A549 (cell line): ENCODE data around the gene FBXO31. TPM values are rescaled to one million over a fixed set of nuclear protein-coding genes. Genes with fewer than 3 reads are reported as not detected.
A peak's percentile ranks its signal among the peaks of the same experiment; 100 is the strongest.
"Not testable (repeated sequence)": the region's sequence is repeated elsewhere in the genome, so short reads cannot be mapped to it uniquely, and the experiment has no call there.

Experiments used
- ATAC-seq, 2 experiments: fragments of 200-7000 bp in 1 of 2; fragments of >200 bp in 1 of 2; cut with Nextera tagmentation in 1 of 2; cut with Tn5 transposase in 1 of 2; 3 replicates each; pipeline versions ENCODE4 v1.8.0 to v1.9.1; 2018 to 2020; ENCODE audit warnings: mild to moderate bottlenecking in 1 of 2, moderate library complexity in 1 of 2
- CTCF ChIA-PET: fragments of 300-600 bp; sonication (Branson Sonifier 250); formaldehyde crosslinking; extraction: SDS; loops from one replicate; lab custom pipeline; 2021; ENCODE audit warnings: antibody characterized with exemption, inconsistent platforms; lab: Yijun Ruan, JAX
- POLR2A ChIA-PET: fragments of 350-600 bp; formaldehyde crosslinking; extraction: SDS; loops from one replicate; lab custom pipeline; 2021; ENCODE audit warnings: antibody characterized with exemption, inconsistent platforms; lab: Yijun Ruan, JAX
- DNase-seq, 2 experiments: peaks; one replicate each; pipeline versions ENCODE4 v3.0.0 to v3.0.0-alpha.2; 2011 to 2016; ENCODE audit warnings: low read depth in 1 of 2, low spot score in 1 of 2
- FAIRE-seq: peaks from 2 replicates; lab custom pipeline; 2011; peaks lifted over from hg19 to GRCh38; lab: Jason Lieb, UNC
- H3K27ac ChIP-seq, 2 experiments: fragments of >200 bp; sonication (Bioruptor Twin); formaldehyde crosslinking; 3 replicates each; pipeline ENCODE4 v1.5.1; 2016 to 2017
- H3K4me1 ChIP-seq: fragments of >200 bp; sonication (Bioruptor Twin); formaldehyde crosslinking; 3 replicates; pipeline ENCODE4 v1.6.1; 2016
- H3K4me2 ChIP-seq: fragments of >200 bp; sonication (Bioruptor Twin); formaldehyde crosslinking; 3 replicates; pipeline ENCODE4 v1.6.1; 2016
- H3K4me3 ChIP-seq: fragments of >200 bp; sonication (Bioruptor Twin); formaldehyde crosslinking; 3 replicates; pipeline ENCODE4 v1.5.1; 2016
- H3K9me3 ChIP-seq: fragments of >200 bp; sonication (Bioruptor Twin); formaldehyde crosslinking; 3 replicates; pipeline ENCODE4 v1.6.1; 2016
- BHLHE40 ChIP-seq: IDR thresholded peaks from 2 replicates; pipeline ENCODE4 v1.6.1; 2012; ENCODE audit warnings: low read depth, low read length, inconsistent platforms
- CBX2 ChIP-seq: fragments of 200-600 bp; sonication (generic); IDR thresholded peaks from 2 replicates; pipeline ENCODE4 v1.6.1; 2016; ENCODE audit warnings: low read depth, mild to moderate bottlenecking, borderline replicate concordance
- CBX8 ChIP-seq: fragments of 200-600 bp; sonication (generic); IDR thresholded peaks from 2 replicates; pipeline ENCODE4 v1.6.1; 2016
- CEBPB ChIP-seq, 2 experiments: fragments of >200 bp in 1 of 2; sonication (Bioruptor Twin) in 1 of 2; formaldehyde crosslinking in 1 of 2; IDR thresholded peaks; 2 replicates each; pipeline ENCODE4 v1.6.1; 2012 to 2016
- CHD4 ChIP-seq: fragments of 200-600 bp; sonication (generic); IDR thresholded peaks from 2 replicates; pipeline ENCODE4 v1.6.1; 2016; ENCODE audit warnings: antibody characterized with exemption, mild to moderate bottlenecking, borderline replicate concordance
- E2F6 ChIP-seq: IDR thresholded peaks from 2 replicates; pipeline ENCODE4 v1.6.1; 2012; ENCODE audit warnings: low read depth, borderline replicate concordance
- EHF ChIP-seq: fragments of 250-450 bp; sonication (Bioruptor Pico); IDR thresholded peaks from 2 replicates; pipeline ENCODE4 v1.5.0; 2020; ENCODE audit warnings: mild to moderate bottlenecking
- FOSB ChIP-seq: fragments of 250-450 bp; sonication (Bioruptor Pico); IDR thresholded peaks from 2 replicates; pipeline ENCODE4 v1.5.0; 2020; ENCODE audit warnings: mild to moderate bottlenecking, moderate library complexity
- GATA3 ChIP-seq: IDR thresholded peaks from 2 replicates; pipeline ENCODE4 v1.6.1; 2012; ENCODE audit warnings: borderline replicate concordance
- HES2 ChIP-seq: fragments of >200 bp; sonication (Bioruptor Twin); formaldehyde crosslinking; IDR thresholded peaks from 2 replicates; pipeline ENCODE4 v1.6.1; 2016
- HEYL ChIP-seq: fragments of 250-450 bp; sonication (Bioruptor Pico); IDR thresholded peaks from 2 replicates; pipeline ENCODE4 v1.8.0; 2021; ENCODE audit warnings: mild to moderate bottlenecking, moderate library complexity
- HMGXB4 ChIP-seq: fragments of 250-450 bp; sonication (Bioruptor Pico); IDR thresholded peaks from 2 replicates; pipeline ENCODE4 v1.5.0; 2021; ENCODE audit warnings: mild to moderate bottlenecking, moderate library complexity, borderline replicate concordance
- HOXA7 ChIP-seq: fragments of 250-450 bp; sonication (Bioruptor Pico); IDR thresholded peaks from 2 replicates; pipeline ENCODE4 v1.5.0; 2020; ENCODE audit warnings: mild to moderate bottlenecking, moderate library complexity
- HOXB5 ChIP-seq: fragments of 250-450 bp; sonication (Bioruptor Pico); IDR thresholded peaks from 2 replicates; pipeline ENCODE4 v1.5.0; 2020; ENCODE audit warnings: mild to moderate bottlenecking, moderate library complexity
- KDM1A ChIP-seq: fragments of 200-600 bp; sonication (generic); IDR thresholded peaks from 2 replicates; pipeline ENCODE4 v1.6.1; 2016; ENCODE audit warnings: low read depth, mild to moderate bottlenecking
- KDM5A ChIP-seq: fragments of 200-600 bp; sonication (generic); IDR thresholded peaks from 2 replicates; pipeline ENCODE4 v1.6.1; 2016; ENCODE audit warnings: antibody characterized with exemption, mild to moderate bottlenecking
- MAX ChIP-seq: IDR thresholded peaks from 2 replicates; pipeline ENCODE4 v1.6.1; 2012
- MYC ChIP-seq: IDR thresholded peaks from 2 replicates; pipeline ENCODE4 v1.6.1; 2012; ENCODE audit warnings: mild to moderate bottlenecking, inconsistent platforms, low read length, improper control_type of control experiment, borderline replicate concordance
- NFE2L2 ChIP-seq: fragments of 150-350 bp; conservative IDR thresholded peaks from 2 replicates; pipeline ENCODE4 v1.6.1; 2014; ENCODE audit warnings: low read length
- PBX3 ChIP-seq: IDR thresholded peaks from 2 replicates; pipeline ENCODE4 v1.6.1; 2012
- PHF8 ChIP-seq: fragments of 200-600 bp; sonication (generic); IDR thresholded peaks from 2 replicates; pipeline ENCODE4 v1.6.1; 2016; ENCODE audit warnings: low read depth, mild to moderate bottlenecking, antibody characterized with exemption, moderate library complexity, borderline replicate concordance
- POLR2A ChIP-seq: IDR thresholded peaks from 2 replicates; pipeline ENCODE4 v1.6.1; 2012; ENCODE audit warnings: mild to moderate bottlenecking, low read length
- POLR2AphosphoS2 ChIP-seq: conservative IDR thresholded peaks from 2 replicates; pipeline ENCODE4 v1.6.1; 2012; ENCODE audit warnings: low read length, improper control_type of control experiment, inconsistent platforms
- RCOR1 ChIP-seq: fragments of 150-350 bp; IDR thresholded peaks from 2 replicates; pipeline ENCODE4 v1.6.1; 2014; ENCODE audit warnings: antibody characterized with exemption, low read length, low read depth
- RFX5 ChIP-seq: fragments of 450-650 bp; IDR thresholded peaks from 2 replicates; pipeline ENCODE4 v1.7.1; 2014; ENCODE audit warnings: antibody characterized with exemption, mild to moderate bottlenecking, moderate library complexity
- RNF2 ChIP-seq: fragments of 200-600 bp; sonication (generic); IDR thresholded peaks from 2 replicates; pipeline ENCODE4 v1.6.1; 2016; ENCODE audit warnings: low read depth, mild to moderate bottlenecking, antibody characterized with exemption, moderate library complexity, borderline replicate concordance
- SMC3 ChIP-seq: fragments of >200 bp; sonication (Bioruptor Twin); formaldehyde crosslinking; IDR thresholded peaks from 3 replicates; pipeline ENCODE4 v1.6.1; 2018; ENCODE audit warnings: inconsistent platforms
- USF2 ChIP-seq: fragments of 450-650 bp; IDR thresholded peaks from 2 replicates; pipeline ENCODE4 v1.6.1; 2014; ENCODE audit warnings: antibody characterized with exemption
- ZC3H11A ChIP-seq: fragments of 450-650 bp; IDR thresholded peaks from 2 replicates; pipeline ENCODE4 v1.6.1; 2014; ENCODE audit warnings: antibody characterized with exemption, mild to moderate bottlenecking
- ZFP36 ChIP-seq: fragments of 450-650 bp; IDR thresholded peaks from 2 replicates; pipeline ENCODE4 v1.6.1; 2014; ENCODE audit warnings: borderline replicate concordance; ENCODE audit not compliant: partially characterized antibody
- ZNF302 ChIP-seq: fragments of 250-450 bp; sonication (Bioruptor Pico); IDR thresholded peaks from 2 replicates; pipeline ENCODE4 v1.9.0; 2021; ENCODE audit warnings: inconsistent platforms, mild to moderate bottlenecking, moderate library complexity
- WGBS: methylation state at CpG from one replicate; pipeline ENCODE4 v1.1.6; 2017; ENCODE audit errors: missing lambda C conversion rate; 5-methylcytosine and 5-hydroxymethylcytosine counted together
- polyA plus RNA-seq, 4 experiments: library from polyadenylated mRNA; depleted of rRNA in 3 of 4; stranded (reverse); fragments of >200 nt; fragmentation: RNase III in 1 of 4; extraction: RNeasy Plus Mini Kit Qiagen cat#74134 plus additional on column Dnase treatment in 1 of 4; gene quantifications; 2 replicates in 3 of 4; 3 replicates in 1 of 4; pipeline ENCODE4 v1.2.3, GENCODE V29; 2011 to 2017

FBXO31 gene
- polyA plus RNA-seq, 2 of the 4 experiments (the other 2 are of a cell fraction) = 10.5 to 11.1 TPM

- CTCF ChIA-PET = interaction anchor here (1.5 to 3.1 kb wide), 2 partner anchors 10 to 32 kb away, joined by 6 to 20 read pairs; no protein-coding TSS in a partner anchor
- peak overlapping the region; percentile 86 to 94 for H3K27ac ChIP-seq
- not testable (repeated sequence) for FAIRE-seq, H3K9me3 ChIP-seq, ATAC-seq
- POLR2A ChIA-PET = interaction anchor here (1.2 to 2.6 kb wide), 2 partner anchors 9 to 251 kb away, joined by 3 to 20 read pairs; no protein-coding TSS in a partner anchor
- 51% methylated on average over 12 of the region's 12 CpGs for WGBS
- H3K4me2 ChIP-seq = peak overlapping the region; percentile 85
- H3K4me1 ChIP-seq = peaks cover 47% of the 10 kb centered on the region
- peak in 1 of 2 experiments; percentile 76 for DNase-seq
- peak overlapping the region; percentile 89 for H3K4me3 ChIP-seq
- TF ChIP-seq CHD4 = peak; percentile 5; the same call in 1 of the 2 replicates
- TF ChIP-seq, all 56 proteins: peak for 1; not testable (repeated sequence) for 55
Measured at GRCh38 chr16:87384875-87385167, 1.2 kb upstream of the FBXO31 start.

GRCh38 chr16:87384162-87384874 lies 742 bp upstream of the FBXO31 start:
- Histone ChIP-seq H3K4me1 (peaks cover 46% of the 10 kb centered on the region), H3K4me2 (peak overlapping the region; percentile 85), H3K9me3 (no peaks in the 10 kb centered on the region), H3K27ac (peak overlapping the region; percentile 86 to 94), H3K4me3 (peak overlapping the region; percentile 89)
- CTCF ChIA-PET = interaction anchor here (0.8 to 3.1 kb wide), 9 partner anchors 10 to 461 kb away, joined by 3 to 20 read pairs (median 6); partner anchors contain the start of gene C16orf95
- peak; percentile 55 to 69 for ATAC-seq
- no peak for FAIRE-seq
- 3% methylated on average over 38 of the region's 64 CpGs for WGBS
- POLR2A ChIA-PET = interaction anchor here (0.5 to 2.6 kb wide), 8 partner anchors 9 to 567 kb away, joined by 3 to 20 read pairs (median 4); partner anchors contain the start of genes BANP and C16orf95
- DNase-seq = peak in 1 of 2 experiments; percentile 42
- TF ChIP-seq CBX2 (no peak), HES2 (no peak), CEBPB (IDR thresholded peaks at IDR 0.05) (no peak), KDM1A (peak; percentile 73), BHLHE40 (no peak), HEYL (CRISPR knock-in tag) (no peak), E2F6 (peak; percentile 62; the same call in 1 of the 2 replicates), USF2 (no peak), CBX8 (no peak), PBX3 (no peak), CHD4 (peak; percentile 77), FOSB (CRISPR knock-in tag) (no peak), RFX5 (no peak), POLR2AphosphoS2 (no peak), KDM5A (no peak), MAX (peak; percentile 83), HOXA7 (CRISPR knock-in tag) (no peak), HOXB5 (CRISPR knock-in tag) (peak; percentile 51; the same call in 1 of the 2 replicates), MYC (no peak; the same call in 1 of the 2 replicates), ZNF302 (CRISPR knock-in tag) (no peak), ZC3H11A (no peak), HMGXB4 (no peak; the same call in none of the 2 replicates), POLR2A (peak; percentile 38; the same call in 1 of the 2 replicates), RCOR1 (no peak), ZFP36 (no peak), RNF2 (peak; percentile 84; the same call in 1 of the 2 replicates), NFE2L2 (no peak), GATA3 (no peak), SMC3 (no peak), PHF8 (peak; percentile 71; the same call in 1 of the 2 replicates), EHF (no peak; the same call in 1 of the 2 replicates)
